ENCODE results near the gene BPIFB2.

Gene BPIFB2

GRCh38 chr20:32986331-32986966, 21.1 kb upstream of the BPIFB2 start:
- DNase-seq: no peak

- no peak for DNase-seq
Measured at GRCh38 chr20:32987044-32987825, 20.3 kb upstream of the BPIFB2 start.

DNA sequence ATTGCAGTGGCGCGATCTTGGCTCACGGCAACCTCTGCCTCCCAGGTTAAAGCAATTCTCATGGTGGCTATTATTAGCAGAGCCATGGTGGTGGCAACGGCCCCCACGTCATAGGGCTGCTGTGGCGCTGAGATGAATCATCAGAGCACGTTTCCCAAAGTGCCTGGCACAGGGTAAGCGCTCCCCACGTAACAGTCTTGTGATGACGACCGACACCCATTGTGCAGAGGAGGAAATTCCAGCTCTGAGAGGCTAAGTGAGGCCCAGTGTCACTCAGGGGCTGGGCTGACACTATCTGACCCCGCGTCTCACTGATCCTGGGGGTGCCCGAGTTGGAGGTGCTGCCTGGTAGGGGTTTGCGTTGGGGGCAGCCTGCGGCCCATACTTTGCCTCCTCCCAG, 19.5 kb upstream of the BPIFB2 start:
- DNase-seq: no peak

- DNase-seq: no peak
Measured at GRCh38 chr20:32989507-32990283, 17.8 kb upstream of the BPIFB2 start.

GRCh38 chr20:32990426-32990825, 17.1 kb upstream of the BPIFB2 start:
- no peak for DNase-seq

DNA sequence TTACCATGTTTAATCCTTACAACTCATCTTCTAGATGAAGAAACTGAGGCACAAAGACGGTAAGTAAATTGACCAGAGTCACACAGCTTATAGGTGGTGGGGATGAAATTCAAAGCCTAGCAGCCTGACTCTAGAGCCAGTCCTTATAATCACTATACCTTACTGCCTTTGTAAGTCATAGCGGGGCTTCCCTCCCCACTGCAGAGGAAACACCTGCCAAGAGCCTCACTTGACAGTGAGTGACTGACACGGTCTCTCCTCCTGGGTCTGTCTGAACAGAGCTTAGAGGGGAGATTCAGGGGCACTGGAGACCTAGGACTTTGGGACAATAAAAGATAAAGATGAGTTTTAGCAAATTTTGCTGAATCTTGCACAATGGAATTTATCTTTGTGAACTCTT, 16.1 kb upstream of the BPIFB2 start:
- no peak for DNase-seq

- no peak for DNase-seq
Measured at GRCh38 chr20:32991792-32992641, 15.5 kb upstream of the BPIFB2 start.

- DNase-seq: no peak
Measured at GRCh38 chr20:32993496-32994050, 13.9 kb upstream of the BPIFB2 start.

GRCh38 chr20:32995802-32996201, 11.7 kb upstream of the BPIFB2 start:
- no peak for DNase-seq

GRCh38 chr20:32997431-32997830, 10.1 kb upstream of the BPIFB2 start:
- DNase-seq: no peak

- DNase-seq: no peak
Measured at GRCh38 chr20:32999603-33000250, 7.8 kb upstream of the BPIFB2 start.

DNA sequence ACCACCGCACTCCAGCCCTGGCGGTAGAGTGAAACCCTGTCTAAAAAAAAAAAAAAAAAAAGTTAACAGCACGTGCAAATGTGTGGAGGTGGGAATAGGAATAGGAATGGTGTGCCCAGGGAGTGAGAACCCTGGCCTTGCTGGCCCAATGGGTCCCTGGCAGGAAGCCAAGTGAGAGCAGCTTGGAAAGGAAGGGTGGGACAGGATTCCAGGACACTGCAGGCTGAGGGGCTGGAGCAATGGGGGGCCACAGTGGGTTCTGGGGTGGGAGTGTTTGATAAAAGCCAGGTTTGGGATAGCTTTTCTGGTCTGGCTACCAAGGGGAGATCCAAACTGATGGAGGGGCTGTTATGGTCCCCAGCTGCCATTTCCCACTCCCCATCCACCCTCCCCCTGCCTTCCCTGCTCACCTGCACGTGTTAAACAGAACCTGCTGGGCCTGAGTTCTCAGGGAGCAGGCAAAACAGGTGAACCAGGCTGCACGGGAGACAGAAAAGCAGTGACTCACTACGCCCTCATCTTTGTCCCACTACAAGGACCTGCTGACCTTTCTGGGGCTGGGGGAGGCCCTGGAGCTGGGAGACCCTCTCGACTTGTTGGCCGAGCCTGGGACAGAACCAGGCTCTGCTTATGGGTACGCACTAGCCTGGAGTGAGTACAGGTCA, 6.6 kb upstream of the BPIFB2 start:
- no peak for DNase-seq

DNA sequence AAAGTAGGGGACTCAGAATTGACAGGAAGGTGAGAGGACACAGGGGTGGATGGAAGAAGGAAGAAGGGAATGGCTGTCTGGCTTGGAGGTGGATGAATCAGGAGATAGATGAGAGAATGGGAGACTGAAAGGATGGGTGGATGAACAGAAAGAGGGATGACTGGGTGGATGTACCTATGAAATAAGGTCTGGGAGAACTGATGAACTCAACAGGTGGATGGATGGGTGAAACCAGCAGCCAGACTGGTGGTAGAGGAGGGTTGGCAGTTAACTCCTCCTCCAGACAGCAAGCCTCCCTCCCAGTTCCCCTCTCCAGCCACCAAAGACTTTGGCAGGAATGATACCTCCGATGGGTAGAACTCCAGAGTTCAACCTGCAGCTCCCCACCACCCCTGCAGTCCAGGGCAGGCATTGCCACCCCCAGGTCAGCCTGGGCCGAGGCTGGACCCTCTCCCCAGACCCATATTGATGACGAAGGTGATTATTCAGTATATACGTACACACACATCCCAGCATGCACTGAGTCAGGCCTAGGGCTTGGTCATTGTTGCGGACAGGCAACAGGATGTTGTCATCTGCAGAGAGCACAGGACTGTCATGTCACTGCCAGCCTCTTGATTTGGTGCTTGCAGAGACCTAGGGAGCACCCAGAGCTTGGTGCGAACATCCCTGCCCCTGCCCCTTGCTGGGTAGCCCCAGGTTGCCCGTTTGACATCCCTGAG, 5.3 kb upstream of the BPIFB2 start:
- DNase-seq: no peak

DNA sequence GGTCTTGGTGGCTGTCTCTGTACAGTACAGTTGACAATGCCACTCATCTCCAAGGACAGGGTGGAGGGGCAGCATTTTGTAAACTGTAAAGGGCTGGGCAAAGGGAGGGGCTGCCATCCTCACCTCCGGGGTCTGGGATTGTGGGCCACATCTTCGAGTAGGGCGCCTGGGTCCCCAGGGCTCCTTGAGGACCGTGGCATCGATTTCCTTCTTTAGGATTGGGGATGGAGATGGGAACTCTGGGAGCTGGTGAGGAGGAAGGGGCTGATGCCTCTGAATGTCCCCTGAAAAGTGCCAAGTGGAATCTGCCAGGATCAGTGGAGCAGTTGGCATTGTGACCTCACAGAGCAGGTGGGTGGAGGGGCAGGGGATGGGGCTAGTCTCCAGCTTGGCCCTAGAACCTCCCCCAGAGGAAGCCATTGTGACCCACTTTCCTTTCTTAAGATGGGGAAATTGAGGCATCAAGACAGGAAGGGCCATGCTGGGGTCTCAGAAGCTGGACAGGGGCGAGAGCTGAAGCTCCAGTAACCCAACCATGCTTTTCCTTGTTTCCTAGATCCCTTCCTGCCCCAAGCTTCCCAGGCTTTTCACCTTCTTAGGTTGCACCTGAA, 3.3 kb upstream of the BPIFB2 start, which contains the start of gene SUN5:
Gene SUN5 (minus strand): TSS at position 293 of the 611 bp plus-strand sequence. CDS start 93 bp downstream, at position 200.
- no peak for DNase-seq

DNA sequence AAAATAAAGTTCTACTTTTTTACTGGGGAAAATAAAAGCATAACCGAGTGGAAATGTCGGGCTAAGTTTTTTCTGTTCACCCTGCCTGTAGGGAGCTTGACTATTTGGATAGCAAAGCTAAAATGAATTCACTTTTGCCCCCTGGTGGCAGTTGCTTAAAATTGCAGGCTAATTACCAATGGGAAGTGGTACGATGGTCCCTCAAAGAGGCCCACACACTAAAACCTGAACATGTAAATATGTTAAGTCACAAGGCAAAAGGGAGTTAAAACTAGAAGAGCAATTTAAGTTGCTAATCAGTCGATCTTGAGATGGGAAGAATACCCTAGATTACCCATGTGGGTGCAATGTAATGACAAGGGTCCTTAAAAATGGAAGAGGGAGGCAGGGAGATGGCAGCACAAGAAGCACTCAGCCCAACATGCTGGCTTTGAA, 2.4 kb upstream of the BPIFB2 start:
- DNase-seq: no peak

DNA sequence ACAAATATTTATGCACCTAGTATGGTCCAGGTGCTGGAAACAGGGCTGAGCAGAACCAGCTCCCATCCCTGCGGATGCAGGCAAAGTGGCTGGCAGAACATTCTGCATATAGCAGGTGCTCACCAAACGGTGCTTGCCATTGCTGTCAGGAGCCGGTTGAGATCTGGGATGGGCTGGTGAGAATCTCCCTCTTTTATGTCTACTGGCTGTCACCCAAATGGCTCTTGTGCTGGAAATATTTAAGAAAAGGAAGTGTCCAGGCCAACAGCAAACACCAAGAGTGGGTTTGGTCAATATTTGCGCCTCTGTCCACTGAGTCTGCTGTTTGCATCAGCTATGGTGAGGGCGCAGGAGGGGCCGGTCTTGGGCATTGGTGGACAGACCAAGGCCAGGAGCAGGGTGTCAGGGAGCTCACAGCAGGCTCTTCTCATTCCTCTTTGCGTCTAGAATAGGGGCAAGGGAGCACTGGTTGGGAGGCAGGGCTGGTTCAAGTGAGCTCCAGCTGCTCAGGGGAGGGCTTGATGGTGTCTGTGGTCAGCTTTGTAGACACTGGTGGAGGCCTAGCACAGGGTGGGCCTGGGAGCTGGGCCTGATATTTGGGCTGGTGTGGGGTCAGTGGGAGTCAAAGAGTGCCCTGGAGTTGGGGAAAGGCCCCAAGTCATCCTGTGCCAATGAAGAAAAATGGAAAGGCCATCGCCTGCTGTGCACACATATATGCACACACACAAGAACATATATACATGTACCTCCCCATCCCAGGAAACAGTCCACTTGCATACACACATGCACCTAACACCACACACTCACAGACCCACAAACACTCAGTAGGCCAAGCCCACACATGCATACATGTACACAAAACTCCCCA, 1.4 kb upstream of the BPIFB2 start:
- no peak for DNase-seq

- no peak for DNase-seq
Measured at GRCh38 chr20:33006776-33007375, 628 bp upstream of the BPIFB2 start.
